ENCODE measurements around the gene KNDC1. TPM values are rescaled to one million over a fixed set of nuclear protein-coding genes. Genes with fewer than 3 reads are reported as not detected.

The KNDC1 gene
- total RNA-seq, 1 experiment from 2014 or later, result 15.7 TPM

DNA sequence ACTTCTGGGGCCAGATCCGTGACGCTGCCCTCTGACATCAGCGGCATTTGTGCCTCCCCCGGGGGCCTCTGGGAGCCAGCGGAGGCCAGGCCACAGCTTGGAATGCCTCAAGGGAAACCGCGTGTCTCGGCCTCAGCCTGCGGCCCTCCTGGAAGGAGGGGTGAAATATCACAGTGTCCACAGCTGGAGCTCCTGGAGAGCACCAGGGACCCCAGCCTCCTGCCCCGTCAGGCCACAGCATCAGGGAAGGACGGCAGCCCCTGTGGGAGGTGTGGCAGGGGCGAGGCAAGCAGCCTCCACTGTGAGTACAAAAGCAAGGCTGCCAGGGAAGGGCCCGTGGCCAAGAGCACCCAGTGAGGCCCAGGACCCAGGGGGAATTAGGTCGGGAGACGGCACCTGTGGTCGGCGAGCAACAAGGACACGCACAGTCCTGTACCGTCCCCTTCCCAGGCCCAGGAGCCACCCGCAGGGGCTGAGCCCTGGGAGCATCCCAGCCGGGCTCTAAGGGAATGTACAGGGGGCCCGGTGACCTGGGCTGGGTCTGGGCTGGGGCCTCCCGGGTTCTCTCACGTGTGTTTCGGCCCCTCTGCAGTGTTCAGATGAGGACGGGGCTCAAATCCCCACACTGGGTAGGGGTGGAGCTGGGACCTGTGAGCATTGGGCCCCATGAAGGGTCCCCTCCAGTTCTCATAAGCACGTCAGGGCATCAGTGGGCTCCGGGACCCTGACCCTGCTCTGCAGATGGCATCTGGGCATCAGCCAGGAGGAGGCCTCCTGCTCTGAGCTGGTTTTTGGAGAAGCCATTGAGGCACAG is 18.7 kb upstream of the KNDC1 start:
- no peaks in the 10 kb centered on the region; the same call in 1 of the 2 replicates for H3K27me3 Mint-ChIP-seq (ENCODE audit: low read depth)
- H4K5ac ChIP-seq (ENCODE audit: insufficient read length, low read depth, low read length), result no peak overlapping the region
- no peak overlapping the region for H3T11ph ChIP-seq (ENCODE audit: low read length)
- H2BK5ac ChIP-seq (ENCODE audit: insufficient read length, low read length), result no peak overlapping the region
- no peak overlapping the region for H4K91ac ChIP-seq (ENCODE audit: insufficient read length, low read depth, low read length)
- H2BK120ac ChIP-seq (ENCODE audit: low read depth, low read length, poor library complexity, severe bottlenecking), result no peak overlapping the region
- no peaks in the 10 kb centered on the region for H3K23me2 ChIP-seq (ENCODE audit: insufficient read length, low read depth, low read length, poor library complexity, severe bottlenecking)
- no peak overlapping the region for H3K4me3 Mint-ChIP-seq
- no peak overlapping the region for H2BK20ac ChIP-seq (ENCODE audit: low read depth, low read length, poor library complexity, severe bottlenecking)
- no CpG with 5 or more reads among the region's 28 CpGs for WGBS (ENCODE audit: extremely low coverage, insufficient read length, low lambda C conversion rate)
- no peaks in the 10 kb centered on the region for H3K79me1 ChIP-seq (ENCODE audit: insufficient read depth, low read depth, low read length, poor library complexity, severe bottlenecking)
- no peak overlapping the region for H2BK15ac ChIP-seq (ENCODE audit: low read depth, low read length)
- H4K20me1 ChIP-seq (ENCODE audit: control insufficient read depth, insufficient read depth, insufficient read length), result no peaks in the 10 kb centered on the region
- DNase-seq, result peak; percentile 25
- H3K4ac ChIP-seq (ENCODE audit: low read depth, low read length), result no peak overlapping the region; the same call in 1 of the 2 replicates
- H3K79me2 ChIP-seq (ENCODE audit: insufficient read depth, low read length), result no peaks in the 10 kb centered on the region
- no peak overlapping the region; the same call in 1 of the 2 replicates for H3K14ac ChIP-seq (ENCODE audit: insufficient read depth, low read length)
- H3K36me3 Mint-ChIP-seq (ENCODE audit: insufficient read depth in 1 of 3, low read depth in 3 of 3), result no peaks in the 10 kb centered on the region; a peak in 1 of 7 replicates
- H3K27ac ChIP-seq (ENCODE audit: insufficient read length, low read depth, low read length), result no peak overlapping the region
- no peaks in the 10 kb centered on the region for H3K27me3 ChIP-seq (ENCODE audit: insufficient read depth, low read length)
- H3K18ac ChIP-seq (ENCODE audit: insufficient read length, low read depth, low read length), result no peak overlapping the region
- no peak for TF ChIP-seq CTCF (conservative IDR thresholded peaks at IDR 0.05)
- no peak overlapping the region for H2AK5ac ChIP-seq (ENCODE audit: insufficient read length, low read length)
- peaks cover 4% of the 10 kb centered on the region; the same call in 1 of the 2 replicates for H3K4me1 ChIP-seq (ENCODE audit: insufficient read depth, low read length)
- no peak overlapping the region for H3K4me2 ChIP-seq (ENCODE audit: insufficient read depth, insufficient read length, low read length)
- H3K23ac ChIP-seq (ENCODE audit: insufficient read length, low read depth, low read length), result no peak overlapping the region
- H3K56ac ChIP-seq (ENCODE audit: insufficient read length, low read depth, low read length), result no peak overlapping the region
- H2BK12ac ChIP-seq (ENCODE audit: insufficient read length, low read depth, low read length), result no peak overlapping the region
- no peak overlapping the region for H3K27ac Mint-ChIP-seq
- H3K9me3 ChIP-seq (ENCODE audit: control insufficient read depth, low read depth, low read length), result no peaks in the 10 kb centered on the region
- peaks cover 26 to 27% of the 10 kb centered on the region in 2 experiments for H3K4me1 Mint-ChIP-seq
- no peaks in the 10 kb centered on the region for H3K9me3 Mint-ChIP-seq
- H4K8ac ChIP-seq (replicated peaks; ENCODE audit: insufficient read length, low read depth, low read length), result no peak overlapping the region
- no peak overlapping the region for H3K9ac ChIP-seq (ENCODE audit: extremely low read depth, insufficient read length, low read length)
- H2AFZ ChIP-seq (ENCODE audit: low read length), result no peak overlapping the region

All from H9 (cell line).